Coronary artery (tissue), 2 donors: ENCODE results near the gene CGNL1.

Experiments
- DNase-seq: peaks from one replicate; pipeline ENCODE4 v3.0.0-alpha.2; 2017; ENCODE audit warnings: low spot score
- H3K27ac ChIP-seq, 2 donors: fragments of 200-600 bp; sonication (generic); one replicate each; pipeline ENCODE4 v1.5.1; 2016 to 2019
- H3K4me3 ChIP-seq: fragments of 200-600 bp; sonication (generic); 2 replicates; pipeline ENCODE4 v1.5.1; 2016; ENCODE audit warnings: mild to moderate bottlenecking, moderate library complexity
- TF ChIP-seq, protein P1 (sequence below): fragments of 200-600 bp; sonication (generic); IDR thresholded peaks from one replicate; pipeline ENCODE4 v1.5.1; 2019; ENCODE audit warnings: antibody characterized with exemption

CGNL1 gene

GRCh38 chr15:57353317-57353804, 22.9 kb upstream of the CGNL1 start:
- H3K27ac ChIP-seq, result no peak overlapping the region
- DNase-seq, result no peak
- TF ChIP-seq, protein P1, sequence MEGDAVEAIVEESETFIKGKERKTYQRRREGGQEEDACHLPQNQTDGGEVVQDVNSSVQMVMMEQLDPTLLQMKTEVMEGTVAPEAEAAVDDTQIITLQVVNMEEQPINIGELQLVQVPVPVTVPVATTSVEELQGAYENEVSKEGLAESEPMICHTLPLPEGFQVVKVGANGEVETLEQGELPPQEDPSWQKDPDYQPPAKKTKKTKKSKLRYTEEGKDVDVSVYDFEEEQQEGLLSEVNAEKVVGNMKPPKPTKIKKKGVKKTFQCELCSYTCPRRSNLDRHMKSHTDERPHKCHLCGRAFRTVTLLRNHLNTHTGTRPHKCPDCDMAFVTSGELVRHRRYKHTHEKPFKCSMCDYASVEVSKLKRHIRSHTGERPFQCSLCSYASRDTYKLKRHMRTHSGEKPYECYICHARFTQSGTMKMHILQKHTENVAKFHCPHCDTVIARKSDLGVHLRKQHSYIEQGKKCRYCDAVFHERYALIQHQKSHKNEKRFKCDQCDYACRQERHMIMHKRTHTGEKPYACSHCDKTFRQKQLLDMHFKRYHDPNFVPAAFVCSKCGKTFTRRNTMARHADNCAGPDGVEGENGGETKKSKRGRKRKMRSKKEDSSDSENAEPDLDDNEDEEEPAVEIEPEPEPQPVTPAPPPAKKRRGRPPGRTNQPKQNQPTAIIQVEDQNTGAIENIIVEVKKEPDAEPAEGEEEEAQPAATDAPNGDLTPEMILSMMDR, result no peak
- H3K4me3 ChIP-seq, result no peak overlapping the region

- TF ChIP-seq, protein P1, result no peak
- no peak overlapping the region for H3K27ac ChIP-seq
- no peak overlapping the region for H3K4me3 ChIP-seq
- no peak for DNase-seq
These were observed 21.7 kb upstream of the CGNL1 start for GRCh38 chr15:57354436-57355123.

DNA sequence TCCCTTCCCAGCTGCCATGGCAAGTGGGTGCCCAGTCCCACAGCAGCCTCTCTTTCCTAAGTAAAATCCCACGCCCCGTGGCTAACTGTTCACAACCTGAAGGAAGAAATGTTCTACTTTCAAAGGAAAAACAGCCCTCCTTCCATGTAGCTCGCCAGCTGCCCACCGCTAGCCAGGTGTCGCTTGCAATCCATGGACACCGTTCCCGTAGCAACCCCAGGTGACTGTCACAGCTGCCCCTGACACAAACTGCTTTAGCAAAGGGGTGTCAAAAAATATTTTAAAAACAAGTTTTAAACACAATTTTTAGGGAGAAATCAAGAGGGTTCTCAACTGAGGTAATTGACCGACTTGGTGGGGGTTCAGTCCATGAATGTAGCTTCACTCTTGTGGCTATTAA, 21.0 kb upstream of the CGNL1 start:
- TF ChIP-seq, protein P1, result no peak
- H3K4me3 ChIP-seq, result no peak overlapping the region
- H3K27ac ChIP-seq, result no peak overlapping the region
- no peak for DNase-seq

GRCh38 chr15:57356178-57356577, 20.1 kb upstream of the CGNL1 start:
- Histone ChIP-seq H3K4me3 (no peak overlapping the region), H3K27ac (no peak overlapping the region)
- TF ChIP-seq, protein P1, result no peak
- DNase-seq, result no peak

DNA sequence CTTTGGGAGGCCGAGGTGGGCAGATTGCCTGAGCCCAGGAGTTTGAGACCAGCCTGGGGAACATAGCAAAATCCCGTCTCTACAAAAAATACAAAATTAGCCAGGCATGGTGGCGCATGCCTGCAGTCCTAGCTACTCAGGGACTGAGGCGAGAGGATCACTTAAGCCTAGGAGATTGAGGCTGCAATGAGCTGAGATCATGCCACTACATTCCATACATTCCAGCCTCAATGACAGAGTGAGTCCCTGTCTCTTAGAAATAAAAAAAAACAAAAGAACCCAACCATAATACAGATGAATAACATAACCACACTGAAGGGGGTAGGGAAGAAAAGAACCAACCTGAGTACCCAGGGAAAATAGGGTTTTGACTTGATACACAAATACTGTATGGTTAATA, 19.7 kb upstream of the CGNL1 start:
- H3K4me3 ChIP-seq, result no peak overlapping the region

GRCh38 chr15:57357799-57358198, 18.5 kb upstream of the CGNL1 start:
- TF ChIP-seq, protein P1, result no peak

More for the DNA sequence above, 19.7 kb upstream of the CGNL1 start:
- no peak for DNase-seq
- TF ChIP-seq, protein P1, result no peak
- no peak overlapping the region for H3K27ac ChIP-seq

GRCh38 chr15:57358571-57358970, 17.7 kb upstream of the CGNL1 start:
- no peak overlapping the region for H3K27ac ChIP-seq
- TF ChIP-seq, protein P1, result no peak
- H3K4me3 ChIP-seq, result no peak overlapping the region
- no peak for DNase-seq

More at GRCh38 chr15:57357799-57358198, 18.5 kb upstream of the CGNL1 start:
- no peak overlapping the region for H3K4me3 ChIP-seq
- no peak for DNase-seq
- no peak overlapping the region for H3K27ac ChIP-seq
